Activated CD8-positive, alpha-beta memory T cell treated with anti-CD3 and anti-CD28 coated beads, Interleukin-2, amount 50 U/mL, for 4 hours (primary cell): ENCODE measurements around the gene SDSL.

Experiments used
- DNase-seq: peaks from one replicate; pipeline ENCODE4 v3.0.0-alpha.2; 2020

Gene SDSL

DNA sequence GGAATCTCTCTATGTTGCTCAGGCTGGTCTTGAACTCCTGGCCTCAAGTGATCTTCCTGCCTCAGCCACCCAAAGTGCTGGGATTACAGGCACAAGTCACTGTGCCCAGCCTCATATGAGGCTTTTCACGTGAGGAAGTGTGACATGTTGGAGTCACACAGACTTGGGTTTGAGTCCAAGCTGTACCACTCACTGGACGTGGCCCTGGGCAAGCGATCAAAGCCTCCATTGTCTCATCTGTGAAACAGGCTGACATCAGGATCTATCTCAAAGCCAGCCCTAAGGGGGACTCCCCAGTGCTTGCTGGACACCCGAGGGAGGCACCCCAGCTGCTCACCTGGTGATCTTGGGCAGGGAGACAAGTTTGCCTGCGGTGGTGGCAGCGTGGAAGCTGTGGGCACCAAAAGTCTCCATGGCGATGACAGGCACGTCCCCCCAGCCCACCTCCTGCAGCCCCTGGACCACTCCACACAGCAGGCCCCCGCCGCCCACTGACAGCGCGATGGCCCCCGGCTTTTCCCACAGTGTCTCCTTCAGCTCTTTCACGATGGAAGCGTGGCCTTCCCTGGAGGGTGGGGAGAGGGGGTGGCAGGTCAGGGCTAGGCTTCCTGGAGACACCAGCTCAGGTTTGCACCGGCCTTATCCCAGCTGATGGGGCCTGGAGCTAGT is 25.2 kb upstream of the SDSL start:
- no peak for DNase-seq

- DNase-seq: no peak
Measured at GRCh38 chr12:113397497-113398197, 24.5 kb upstream of the SDSL start.

GRCh38 chr12:113398346-113399290 is 23.6 kb upstream of the SDSL start:
- no peak for DNase-seq

- no peak for DNase-seq
Measured at GRCh38 chr12:113399490-113399889, 22.7 kb upstream of the SDSL start.

DNA sequence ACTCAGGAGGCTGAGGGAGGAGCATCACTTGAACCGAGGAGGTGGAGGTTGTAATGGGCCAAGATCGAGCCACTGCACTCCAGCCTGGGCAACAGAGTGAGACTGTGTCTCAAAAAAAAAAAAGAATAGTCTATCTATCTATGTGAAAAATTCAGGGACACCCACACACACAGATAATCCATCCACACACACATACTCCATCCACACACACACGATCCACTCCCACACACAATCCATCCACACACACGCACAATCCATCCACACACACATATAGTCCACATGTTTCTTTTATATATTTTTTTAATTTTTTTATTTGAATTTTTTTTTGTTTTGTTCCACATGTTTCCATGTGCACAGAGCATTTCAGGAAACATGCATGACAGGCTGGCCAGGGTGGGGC is 21.8 kb upstream of the SDSL start:
- no peak for DNase-seq

DNA sequence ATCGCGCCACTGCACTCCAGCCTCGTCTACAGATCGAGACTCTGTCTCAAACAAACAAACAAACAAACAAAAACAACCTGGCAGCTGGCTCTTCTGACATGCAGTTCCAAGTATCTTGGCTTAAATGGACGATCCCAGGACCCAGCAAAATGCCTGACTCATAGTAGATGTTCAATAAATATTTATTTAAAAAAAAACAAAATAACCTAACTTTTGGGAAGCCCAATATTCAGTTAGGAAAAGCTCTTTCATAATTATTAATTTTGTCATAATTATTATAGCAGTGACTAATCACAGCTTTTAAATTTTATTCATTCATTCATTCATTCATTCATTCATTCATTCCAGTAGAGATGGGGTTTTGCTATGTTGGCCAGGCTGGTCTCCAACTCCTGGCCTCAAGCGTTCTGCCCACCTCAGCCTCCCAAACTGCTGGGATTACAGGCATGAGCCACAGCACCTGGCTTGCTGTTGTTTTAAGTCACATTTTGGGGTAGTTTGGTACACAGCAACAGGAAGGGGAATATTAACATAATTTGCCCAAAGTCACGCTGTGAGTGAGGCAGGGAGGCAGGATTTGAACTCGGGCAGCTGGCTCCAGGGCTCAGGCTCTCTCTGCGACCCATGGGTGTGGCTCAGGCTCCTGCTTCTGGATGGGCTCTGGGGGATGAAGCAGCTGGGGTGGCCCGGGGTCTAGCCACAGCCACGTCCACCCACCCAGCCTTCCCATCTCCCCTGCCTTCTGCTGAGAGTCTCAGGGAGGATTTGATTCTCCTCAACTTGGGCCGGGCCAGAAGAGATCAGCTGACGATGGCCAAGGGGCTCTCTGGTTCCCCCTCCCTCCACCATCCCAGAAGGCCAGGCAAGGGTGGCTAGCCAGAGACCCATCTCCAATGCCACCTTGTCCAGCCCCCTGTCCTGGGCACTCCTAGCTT is 20.8 kb upstream of the SDSL start:
- no peak for DNase-seq

- no peak for DNase-seq
Measured at GRCh38 chr12:113402586-113403260, 19.5 kb upstream of the SDSL start.

- DNase-seq: no peak
Measured at GRCh38 chr12:113403435-113404415, 18.5 kb upstream of the SDSL start, which contains the start of gene SDS. Gene SDS (minus strand): TSS chr12:113403887. CDS start chr12:113399708, 4,179 bp downstream.

- DNase-seq: no peak
Measured at GRCh38 chr12:113405694-113406093, 16.5 kb upstream of the SDSL start.

DNA sequence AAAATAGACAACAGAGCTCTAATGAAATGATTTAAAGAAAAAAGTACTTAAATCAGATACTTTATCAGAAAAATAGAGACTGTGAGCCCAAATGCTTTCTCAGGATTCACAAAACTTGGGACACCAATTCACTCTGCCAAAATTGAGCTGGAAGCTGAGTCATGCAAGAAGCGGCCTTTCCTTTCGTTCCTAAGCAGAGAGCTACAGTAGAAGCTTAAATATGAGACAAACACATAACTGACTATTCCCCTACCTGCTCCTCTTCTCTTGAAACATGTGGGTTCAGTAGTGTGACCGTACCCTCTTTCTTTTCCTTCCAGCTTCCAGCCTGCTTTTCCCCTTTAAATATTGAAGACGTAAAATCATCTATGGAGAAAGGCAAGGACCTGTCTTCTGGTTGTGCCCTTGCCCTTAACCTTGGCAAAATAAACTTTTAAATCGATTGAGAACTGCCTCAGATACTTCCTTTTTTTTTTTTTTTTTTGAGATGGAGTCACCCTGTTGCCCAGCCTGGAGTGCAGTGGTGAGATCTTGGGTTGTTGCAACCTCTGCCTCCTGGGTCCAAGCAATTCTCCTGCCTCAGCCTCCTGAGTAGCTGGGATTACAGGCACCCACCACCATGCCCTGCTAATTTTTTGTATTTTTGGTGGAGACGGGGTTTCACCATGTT is 14.1 kb upstream of the SDSL start:
- no peak for DNase-seq

- no peak for DNase-seq
Measured at GRCh38 chr12:113408756-113409298, 13.4 kb upstream of the SDSL start.

DNA sequence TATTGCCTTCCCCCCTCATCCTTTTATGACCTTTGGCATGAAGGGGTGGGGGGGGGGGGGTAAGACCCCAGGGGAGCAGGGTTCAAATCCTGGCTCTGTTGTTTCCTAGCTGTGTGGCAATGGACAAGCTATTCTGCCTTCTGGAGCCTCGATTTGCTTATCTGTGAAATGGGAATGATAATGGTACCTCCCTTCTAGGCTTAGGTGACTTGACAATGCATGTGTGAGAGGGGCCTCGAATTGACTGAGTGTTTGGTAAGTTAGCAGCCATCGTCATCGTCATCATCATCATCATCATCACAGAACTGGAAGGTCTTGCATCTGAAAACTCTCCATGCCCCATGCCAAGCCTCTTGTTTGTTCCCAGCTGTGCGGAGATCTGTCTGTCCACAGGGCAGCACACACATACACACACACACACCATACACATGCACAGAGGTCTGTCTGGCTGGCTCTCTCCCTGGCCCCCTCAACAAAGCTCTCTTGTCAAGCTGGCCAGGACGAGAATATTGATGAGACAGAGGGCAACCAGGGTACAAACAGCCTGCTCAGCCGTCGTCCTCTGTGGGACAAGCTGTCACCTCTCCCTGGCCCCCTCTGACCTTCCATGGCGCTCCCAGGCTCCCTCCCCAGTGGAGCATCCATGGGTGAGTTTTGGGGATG is 12.6 kb upstream of the SDSL start:
- no peak for DNase-seq

GRCh38 chr12:113413488-113413939 is 8.7 kb upstream of the SDSL start:
- no peak for DNase-seq

DNA sequence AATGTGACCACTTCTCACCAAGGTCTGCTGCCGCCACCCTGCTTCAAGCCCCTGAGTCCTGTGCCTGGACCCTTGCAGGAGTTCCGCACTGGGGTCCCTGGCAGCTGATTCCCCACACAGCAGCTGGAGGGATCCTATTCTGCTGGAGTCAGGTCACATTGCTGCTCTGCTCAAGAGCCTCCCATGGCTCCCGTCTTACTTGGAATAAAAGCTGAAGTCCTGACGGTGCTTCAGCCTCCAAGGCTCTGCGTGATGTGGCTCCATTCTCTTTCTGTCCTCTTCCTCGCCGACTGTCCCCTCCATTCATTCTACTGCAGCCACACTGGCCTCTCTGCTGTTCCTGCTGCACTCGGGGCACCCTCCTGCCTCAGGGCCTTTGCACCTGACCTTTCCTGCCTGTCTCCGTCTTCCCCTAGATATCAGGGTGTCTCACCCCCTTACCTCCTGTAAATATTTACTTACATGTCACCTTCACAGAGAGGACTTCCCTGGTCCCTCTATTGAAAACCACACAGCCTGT is 7.6 kb upstream of the SDSL start:
- no peak for DNase-seq

GRCh38 chr12:113416091-113416754 is 6.0 kb upstream of the SDSL start:
- no peak for DNase-seq

- no peak for DNase-seq
Measured at GRCh38 chr12:113418213-113418879, 3.8 kb upstream of the SDSL start.

GRCh38 chr12:113420996-113421595 is 1.1 kb upstream of the SDSL start:
- DNase-seq: no peak
